T-helper 2 cell (primary cell): ENCODE data around the gene LRRC36.

Source experiments
- DNase-seq, 5 experiments: peaks; one replicate each; pipeline versions ENCODE4 v3.0.0 to v3.0.0-alpha.2; 2012 to 2022
- total RNA-seq, 2 donors: gene quantifications; one replicate each; lab custom pipeline; 2026; lab: John Stamatoyannopoulos, UW

LRRC36 gene, protein sequence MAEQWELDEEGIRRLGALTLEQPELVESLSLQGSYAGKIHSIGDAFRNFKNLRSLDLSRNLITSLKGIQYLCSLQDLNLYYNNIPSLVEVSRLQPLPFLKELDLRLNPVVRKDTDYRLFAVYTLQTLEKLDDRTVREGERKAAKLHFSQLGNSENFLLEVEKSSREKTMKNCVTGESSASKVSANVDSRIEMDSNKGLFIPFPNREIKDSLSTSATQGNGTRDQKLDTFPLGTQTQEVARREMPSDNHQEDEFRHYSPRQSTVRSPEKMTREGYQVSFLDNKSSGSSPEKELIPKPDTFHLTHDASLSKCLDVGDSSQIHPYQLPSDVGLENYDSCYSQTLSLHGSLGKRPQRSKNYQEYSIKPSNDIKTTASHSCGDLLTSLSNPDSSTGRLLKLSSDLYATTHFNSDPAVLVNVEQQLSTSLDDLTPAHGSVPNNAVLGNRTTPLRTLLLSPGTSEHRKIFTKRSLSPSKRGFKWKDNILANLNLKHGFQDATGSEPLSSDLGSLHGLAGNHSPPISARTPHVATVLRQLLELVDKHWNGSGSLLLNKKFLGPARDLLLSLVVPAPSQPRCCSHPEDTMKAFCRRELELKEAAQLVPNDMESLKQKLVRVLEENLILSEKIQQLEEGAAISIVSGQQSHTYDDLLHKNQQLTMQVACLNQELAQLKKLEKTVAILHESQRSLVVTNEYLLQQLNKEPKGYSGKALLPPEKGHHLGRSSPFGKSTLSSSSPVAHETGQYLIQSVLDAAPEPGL
- 0 to 0.07 reads per million in 2 donors for total RNA-seq

DNA sequence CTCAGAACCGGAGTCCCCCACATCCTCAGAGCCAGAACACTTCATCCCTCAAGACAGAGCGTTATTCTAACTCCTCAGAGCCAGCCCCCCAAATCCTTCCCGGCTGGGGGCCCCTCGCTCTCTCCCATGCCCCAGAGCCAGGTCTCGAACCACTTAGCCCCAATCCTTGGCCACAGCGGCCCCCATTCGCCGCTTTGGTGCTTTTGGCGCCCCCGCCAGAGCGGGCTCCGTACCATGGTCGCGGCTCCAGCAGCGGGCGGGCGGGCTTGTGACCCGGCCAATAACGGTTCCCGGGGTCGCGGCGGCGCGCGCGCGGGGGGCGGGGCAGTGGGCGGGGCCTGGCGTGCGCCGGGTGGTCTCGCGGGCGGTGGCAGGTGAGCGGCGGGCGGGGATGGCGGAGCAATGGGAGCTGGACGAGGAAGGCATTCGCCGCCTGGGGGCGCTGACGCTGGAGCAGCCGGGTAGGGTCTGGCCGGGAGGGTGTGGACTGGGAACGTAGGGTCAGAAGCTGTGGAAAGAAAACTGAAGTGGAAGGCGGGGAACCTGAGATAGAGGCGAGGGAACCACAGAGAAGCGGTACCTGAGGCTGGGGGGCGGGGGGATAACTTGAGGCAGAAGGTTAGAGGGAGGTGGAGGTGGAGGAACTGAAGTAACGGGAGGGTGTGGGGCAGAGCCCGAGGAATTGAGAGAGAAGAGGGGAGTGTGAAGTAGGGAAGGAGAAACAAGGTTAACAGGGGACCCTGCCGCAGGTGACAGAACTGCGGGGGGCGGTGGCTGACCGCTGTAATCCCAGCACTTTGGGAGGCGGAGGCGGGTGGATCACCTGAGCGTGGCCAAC, at the start of gene LRRC36, which contains the start of gene KCTD19:
LRRC36 (plus strand) TSS at position 344 of the 838 bp plus-strand sequence; CDS start at position 392, 48 bp downstream.
KCTD19 (minus strand) TSS at position 270 of the 838 bp plus-strand sequence; CDS start at position 236, 34 bp downstream.
- peak in 4 of 5 experiments; percentile 18 to 57 (median 38) for DNase-seq

- no peak for DNase-seq
These were observed 49.2 kb upstream of the LRRC36 start for GRCh38 chr16:67277294-67277998.

DNA sequence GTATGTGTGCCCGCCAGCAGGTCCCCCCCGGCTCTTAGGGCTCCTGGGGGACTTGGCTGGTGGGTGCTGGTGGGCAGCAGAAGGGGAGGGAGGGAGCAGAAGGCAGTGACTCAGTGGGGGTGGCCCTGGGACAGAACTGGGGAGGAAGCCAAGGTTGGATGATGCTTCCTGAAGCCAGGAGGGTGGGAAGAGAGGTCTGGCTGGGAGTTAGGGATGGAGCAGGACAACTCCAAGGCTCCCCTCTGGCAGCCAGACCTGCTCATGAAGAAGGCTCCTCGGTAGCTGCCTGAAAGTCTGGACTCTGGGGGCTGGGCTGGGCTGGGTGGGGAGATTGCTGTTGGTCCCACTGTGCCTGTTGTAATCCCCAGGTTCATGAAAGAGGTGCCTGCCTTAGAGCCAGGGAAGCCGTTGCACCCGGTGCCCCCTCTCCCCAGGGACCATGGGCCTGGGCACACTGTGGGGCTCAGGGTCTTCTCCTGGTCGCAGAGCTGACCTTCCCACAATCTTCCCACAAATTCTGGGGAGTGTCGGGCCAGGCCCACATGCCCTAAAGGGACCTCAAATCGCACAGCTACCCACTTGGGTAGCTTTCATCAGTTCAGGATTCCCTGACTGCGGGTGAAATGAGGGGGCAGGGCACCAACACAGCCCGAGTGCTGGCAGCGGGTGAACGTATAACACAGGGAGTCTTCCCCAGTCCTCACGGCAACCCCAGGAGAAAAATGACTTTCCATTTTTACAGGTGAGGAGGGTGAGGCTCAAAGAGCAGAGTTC, 48.4 kb upstream of the LRRC36 start:
- DNase-seq = no peak

- DNase-seq = peak in 4 of 5 experiments; percentile 11 to 61 (median 28)
These were observed 47.8 kb upstream of the LRRC36 start for GRCh38 chr16:67278773-67279295.

DNA sequence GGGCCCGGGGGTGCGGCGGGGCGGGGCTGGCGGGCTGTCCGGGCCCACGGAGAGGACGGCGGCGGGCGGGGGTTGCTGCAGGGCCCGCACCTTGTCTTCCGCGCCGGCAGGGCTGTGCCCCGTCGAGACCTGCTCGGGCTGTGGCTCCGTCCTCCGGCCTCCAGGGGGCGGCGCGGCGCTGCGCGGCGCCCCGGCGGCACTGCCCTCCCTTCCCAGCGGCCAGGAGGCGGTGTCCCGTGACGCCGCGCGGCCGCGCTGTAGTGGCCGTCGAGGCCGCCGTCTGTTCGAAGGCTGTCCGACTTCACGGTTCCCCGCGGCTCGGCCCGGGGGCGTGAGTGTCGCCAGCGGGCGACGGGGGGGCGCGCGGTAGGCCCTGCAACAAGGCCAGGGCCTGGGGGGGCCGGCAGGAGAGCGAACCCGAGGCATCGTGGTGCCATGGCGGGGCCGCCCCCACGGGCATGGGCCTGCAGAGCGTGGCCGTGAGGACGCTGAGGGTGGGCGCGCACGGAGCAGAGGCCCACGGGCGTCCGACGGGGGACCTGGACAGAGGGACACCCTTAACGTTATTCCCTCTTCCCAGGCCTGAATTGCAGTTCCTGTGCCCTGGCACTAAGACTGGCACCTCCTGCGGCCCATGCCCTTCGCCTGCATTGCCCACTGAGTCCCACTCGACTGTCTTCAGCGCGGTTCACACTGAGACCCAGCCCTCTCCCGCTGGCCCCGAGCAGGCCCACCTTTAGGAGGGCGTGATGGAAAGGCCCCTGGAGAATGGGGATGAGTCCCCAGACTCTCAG, 47.1 kb upstream of the LRRC36 start, which contains the start of gene PLEKHG4:
PLEKHG4 (plus strand) TSS at position 237 of the 794 bp plus-strand sequence; CDS start at position 750, 513 bp downstream.
- DNase-seq = peak; percentile 56 to 89 (median 73)

GRCh38 chr16:67280090-67281015, 46.3 kb upstream of the LRRC36 start:
- DNase-seq = no peak

DNA sequence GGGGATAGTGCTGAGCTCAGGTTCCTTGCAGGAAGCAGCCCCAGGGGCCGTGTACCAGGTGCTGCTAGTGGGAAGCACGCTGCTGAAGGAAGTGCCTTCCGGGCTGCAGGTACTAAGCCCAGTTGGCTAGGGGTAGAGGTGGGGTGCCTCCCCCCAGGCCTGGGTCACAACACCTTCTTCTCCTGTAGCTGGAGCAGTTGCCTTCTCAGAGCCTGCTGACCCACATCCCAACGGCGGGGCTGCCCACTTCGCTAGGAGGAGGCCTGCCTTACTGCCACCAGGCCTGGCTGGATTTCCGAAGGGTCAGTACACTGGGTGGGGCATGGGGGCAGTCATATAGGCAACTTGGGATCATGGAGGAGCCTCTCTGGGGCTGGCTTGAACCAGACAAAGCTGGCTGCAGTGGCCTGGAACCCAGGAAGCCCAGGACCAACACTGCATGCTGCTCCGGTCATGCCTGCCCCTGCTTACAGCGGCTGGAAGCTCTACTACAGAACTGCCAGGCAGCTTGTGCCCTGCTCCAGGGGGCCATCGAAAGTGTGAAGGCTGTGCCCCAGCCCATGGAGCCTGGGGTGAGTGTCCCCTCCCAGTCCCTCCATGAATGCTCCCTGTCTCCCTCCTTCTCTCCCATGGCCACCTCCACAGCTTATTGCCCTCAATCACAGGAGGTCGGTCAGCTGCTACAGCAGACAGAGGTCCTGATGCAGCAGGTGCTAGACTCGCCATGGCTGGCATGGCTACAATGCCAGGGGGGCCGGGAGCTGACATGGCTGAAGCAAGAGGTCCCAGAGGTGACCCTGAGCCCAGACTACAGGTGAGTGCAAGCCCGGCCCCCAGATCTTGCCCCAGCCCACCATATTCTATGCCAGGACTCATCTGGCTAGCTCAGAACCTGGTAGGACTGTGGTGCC, 44.8 kb upstream of the LRRC36 start:
- no peak for DNase-seq

GRCh38 chr16:67282447-67282805, 44.2 kb upstream of the LRRC36 start:
- DNase-seq = no peak

GRCh38 chr16:67283039-67283825, 43.4 kb upstream of the LRRC36 start:
- no peak for DNase-seq

- no peak for DNase-seq
These were observed 42.6 kb upstream of the LRRC36 start for GRCh38 chr16:67283826-67284555.

DNA sequence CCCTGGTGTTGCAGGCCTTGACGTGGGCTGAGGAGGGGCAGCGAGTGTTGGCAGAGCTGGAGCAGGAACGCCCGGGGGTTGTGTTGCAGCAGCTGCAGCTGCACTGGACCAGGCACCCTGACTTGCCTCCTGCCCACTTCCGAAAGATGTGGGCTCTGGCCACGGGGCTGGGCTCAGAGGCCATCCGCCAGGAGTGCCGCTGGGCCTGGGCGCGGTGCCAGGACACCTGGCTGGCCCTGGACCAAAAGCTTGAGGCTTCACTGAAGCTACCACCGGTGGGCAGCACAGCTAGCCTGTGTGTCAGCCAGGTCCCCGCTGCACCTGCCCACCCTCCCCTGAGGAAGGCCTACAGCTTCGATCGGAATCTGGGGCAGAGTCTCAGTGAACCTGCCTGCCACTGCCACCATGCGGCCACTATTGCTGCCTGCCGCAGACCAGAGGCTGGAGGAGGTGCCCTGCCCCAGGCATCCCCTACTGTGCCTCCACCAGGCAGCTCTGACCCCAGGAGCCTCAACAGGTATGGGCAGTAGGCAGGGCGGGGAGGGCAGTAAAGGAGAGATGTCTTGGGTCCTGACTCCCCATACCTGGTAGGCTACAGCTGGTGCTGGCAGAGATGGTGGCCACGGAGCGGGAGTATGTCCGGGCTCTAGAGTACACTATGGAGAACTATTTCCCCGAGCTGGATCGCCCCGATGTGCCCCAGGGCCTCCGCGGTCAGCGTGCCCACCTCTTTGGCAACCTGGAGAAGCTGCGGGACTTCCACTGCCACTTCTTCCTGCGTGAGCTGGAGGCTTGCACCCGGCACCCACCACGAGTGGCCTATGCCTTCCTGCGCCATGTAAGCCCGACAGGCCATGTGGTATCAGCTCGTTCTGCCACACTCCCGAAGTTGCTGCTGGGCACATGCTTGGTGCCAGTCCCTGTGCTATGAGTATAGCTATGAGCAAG, 41.6 kb upstream of the LRRC36 start:
- no peak for DNase-seq

- DNase-seq = no peak
These were observed 40.0 kb upstream of the LRRC36 start for GRCh38 chr16:67286441-67287235.

- DNase-seq = no peak
These were observed 38.7 kb upstream of the LRRC36 start for GRCh38 chr16:67287960-67288359.

- DNase-seq = no peak
These were observed 35.2 kb upstream of the LRRC36 start for GRCh38 chr16:67291461-67291860.
